ENCODE measurements around the gene GSTA3.
"Not testable (repeated sequence)": the region's sequence is repeated elsewhere in the genome, so short reads cannot be mapped to it uniquely, and the experiment has no call there.

The GSTA3 gene

GRCh38 chr6:52909531-52909930, at the start of gene GSTA3:
GSTA3 (minus strand) TSS chr6:52909698; CDS start chr6:52905834, 3,864 bp downstream.
- no peak for DNase-seq

GRCh38 chr6:52958546-52959255, 49.2 kb upstream of the GSTA3 start:
- DNase-seq, result no peak

- DNase-seq, result no peak
Measured at GRCh38 chr6:52955871-52956270, 46.4 kb upstream of the GSTA3 start.

- peak; percentile 18 for DNase-seq
Measured at GRCh38 chr6:52953911-52954839, 44.7 kb upstream of the GSTA3 start.

- no peak for DNase-seq
Measured at GRCh38 chr6:52946306-52946705, 36.8 kb upstream of the GSTA3 start.

GRCh38 chr6:52942821-52943220, 33.3 kb upstream of the GSTA3 start:
- DNase-seq, result not testable (repeated sequence)

GRCh38 chr6:52942221-52942620, 32.7 kb upstream of the GSTA3 start:
- DNase-seq, result no peak

GRCh38 chr6:52937908-52938307, 28.4 kb upstream of the GSTA3 start:
- no peak for DNase-seq

GRCh38 chr6:52933778-52934177, 24.3 kb upstream of the GSTA3 start:
- DNase-seq, result no peak

- no peak for DNase-seq
Measured at GRCh38 chr6:52931351-52931750, 21.9 kb upstream of the GSTA3 start.

GRCh38 chr6:52929321-52930164, 20.0 kb upstream of the GSTA3 start:
- peak; percentile 8 for DNase-seq

GRCh38 chr6:52927451-52927850, 18.0 kb upstream of the GSTA3 start:
- no peak for DNase-seq

GRCh38 chr6:52925919-52926792, 16.7 kb upstream of the GSTA3 start:
- DNase-seq, result no peak

- DNase-seq, result no peak
Measured at GRCh38 chr6:52925042-52925441, 15.5 kb upstream of the GSTA3 start.

GRCh38 chr6:52923689-52924088, 14.2 kb upstream of the GSTA3 start:
- not testable (repeated sequence) for DNase-seq

- no peak for DNase-seq
Measured at GRCh38 chr6:52922161-52922560, 12.7 kb upstream of the GSTA3 start.

GRCh38 chr6:52921743-52922142, 12.2 kb upstream of the GSTA3 start:
- DNase-seq, result no peak

GRCh38 chr6:52919511-52919910, 10.0 kb upstream of the GSTA3 start:
- DNase-seq, result peak; percentile 31

GRCh38 chr6:52918771-52919170, 9.3 kb upstream of the GSTA3 start:
- not testable (repeated sequence) for DNase-seq

- not testable (repeated sequence) for DNase-seq
Measured at GRCh38 chr6:52918027-52918686, 8.7 kb upstream of the GSTA3 start.

- no peak for DNase-seq
Measured at GRCh38 chr6:52914516-52914915, 5.0 kb upstream of the GSTA3 start.

All from activated CD4-positive, alpha-beta T cell treated with anti-CD3 and anti-CD28 coated beads, Interleukin-2, amount 50 U/mL, for 16 hours (primary cell).